HG02852 (cell line): ENCODE results near the gene RIMS3.

Experiments
- ATAC-seq: cut with Tn5 transposase; IDR thresholded peaks from one replicate; pipeline ENCODE4 v1.9.1; 2021; ENCODE audit warnings: mild to moderate bottlenecking, moderate library complexity; ENCODE audit not compliant: unreplicated experiment

The RIMS3 gene

DNA sequence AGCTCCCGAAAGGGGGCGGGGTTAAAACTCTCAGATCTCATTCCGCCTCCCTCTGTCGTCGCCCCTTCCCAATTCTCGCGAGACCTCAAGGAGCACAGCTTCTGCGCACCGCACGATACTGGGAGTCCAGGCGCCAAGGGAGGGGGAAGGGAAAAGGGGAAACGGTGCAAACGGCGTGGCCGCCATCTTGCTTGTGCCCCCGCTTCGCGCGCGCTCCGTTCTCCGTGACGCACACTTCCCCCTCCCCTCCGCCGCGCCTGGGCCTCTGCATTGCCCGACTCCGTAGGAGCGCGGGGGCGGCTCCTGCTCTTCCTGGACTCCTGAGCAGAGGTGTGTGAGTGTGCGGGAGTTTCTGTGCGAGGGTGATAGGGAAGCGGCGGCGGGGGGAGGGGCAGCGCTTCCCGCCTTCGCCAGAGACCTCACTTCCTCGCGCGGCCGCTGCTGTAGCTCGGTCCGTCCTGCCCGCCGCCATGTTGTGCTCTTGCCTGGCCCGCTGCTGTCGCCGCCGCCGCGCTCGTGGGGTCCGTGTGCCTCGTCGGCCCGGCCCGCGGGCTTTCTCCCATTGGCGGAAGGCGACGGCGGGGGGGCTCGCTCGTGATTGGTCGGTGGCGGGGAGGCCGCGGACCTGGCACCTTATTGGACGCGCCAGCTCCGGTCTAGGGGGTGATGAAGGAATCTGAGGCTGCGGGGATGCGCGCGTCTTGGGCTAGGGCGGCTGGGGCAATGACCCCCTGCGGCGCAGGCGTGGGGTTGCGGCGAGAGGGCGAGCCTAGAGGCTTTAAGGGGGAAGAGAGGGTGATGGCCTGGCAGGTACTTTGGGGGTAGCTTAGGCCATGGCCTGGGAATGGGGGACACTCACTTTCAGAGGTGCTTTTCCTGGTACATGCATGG is 26.3 kb upstream of the RIMS3 start, which contains the start of gene NFYC:
NFYC (plus strand) TSS at position 167 of the 891 bp plus-strand sequence. CDS start 47,140 bp downstream, outside the sequence.
- peak; percentile 76 for ATAC-seq

DNA sequence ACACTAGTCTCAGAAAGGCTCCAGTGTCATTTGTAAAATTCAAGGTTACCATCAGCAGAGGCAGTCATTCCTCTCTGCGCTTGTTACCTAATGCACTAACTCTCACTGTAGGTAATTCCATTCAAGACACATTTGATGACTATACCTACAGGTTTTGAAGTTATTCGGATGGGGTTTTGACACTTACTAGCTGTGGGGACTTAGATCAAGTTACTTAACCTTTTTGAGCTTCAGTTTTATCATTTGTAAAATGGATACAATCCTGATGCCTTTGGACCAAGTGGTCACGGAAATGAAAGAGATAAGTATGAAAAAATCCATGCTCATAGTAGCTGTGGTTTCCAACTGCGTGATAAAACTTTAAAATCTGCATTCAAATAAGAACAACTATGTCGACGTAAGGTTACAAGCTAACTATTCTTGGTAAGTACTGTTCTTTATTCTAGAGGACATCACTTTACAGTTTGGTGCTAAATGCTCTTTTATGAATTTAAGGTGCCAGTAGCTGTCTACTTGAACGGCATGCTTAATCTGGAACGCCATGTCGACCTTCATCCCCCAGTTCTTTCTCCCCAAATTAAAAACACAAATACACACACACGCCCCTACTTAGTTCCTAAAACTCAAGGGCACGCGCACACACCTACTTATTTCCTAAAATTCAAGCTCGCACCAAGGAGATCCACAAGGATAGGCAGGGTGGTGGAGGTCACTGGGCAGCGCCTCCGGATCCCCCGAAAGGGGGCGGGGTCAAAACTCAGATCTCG is 25.5 kb upstream of the RIMS3 start:
- no peak for ATAC-seq

DNA sequence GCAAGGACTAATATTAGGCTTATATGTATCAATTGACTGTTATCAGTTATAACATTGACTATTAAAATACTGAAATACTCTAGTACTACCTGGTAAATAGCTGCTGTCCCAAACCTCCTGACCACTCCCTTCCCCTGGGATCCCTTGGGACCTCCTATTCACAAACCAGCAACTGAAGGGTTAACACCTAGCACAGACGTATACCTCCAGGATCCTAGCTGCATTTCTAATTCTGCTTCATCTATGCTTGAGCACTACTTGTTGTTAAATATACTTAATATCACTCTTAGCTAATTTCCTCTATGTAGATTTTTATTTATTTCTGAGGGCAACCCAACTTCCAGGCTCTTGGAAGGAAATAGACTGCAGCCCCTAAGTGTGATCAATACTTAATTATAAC is 24.3 kb upstream of the RIMS3 start:
- no peak for ATAC-seq

DNA sequence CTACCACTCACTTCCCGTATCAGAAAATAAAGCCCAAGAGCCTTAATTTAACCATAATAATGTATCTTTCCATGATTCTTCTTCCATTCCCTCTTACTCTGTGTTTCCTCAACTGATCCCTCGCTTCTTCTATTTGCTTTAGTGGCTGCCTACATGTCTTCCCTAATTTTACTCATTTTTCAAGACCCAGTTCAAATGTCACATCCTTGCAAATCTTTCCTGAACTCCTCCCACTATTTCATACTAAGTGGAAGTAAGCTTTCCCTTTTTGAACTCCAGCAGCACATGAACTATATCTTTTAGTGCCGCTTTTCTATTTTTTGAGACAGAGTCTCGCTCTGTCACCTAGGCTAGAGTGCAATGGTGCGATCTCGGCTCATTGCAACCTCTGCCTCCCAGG is 22.2 kb upstream of the RIMS3 start:
- no peak for ATAC-seq

DNA sequence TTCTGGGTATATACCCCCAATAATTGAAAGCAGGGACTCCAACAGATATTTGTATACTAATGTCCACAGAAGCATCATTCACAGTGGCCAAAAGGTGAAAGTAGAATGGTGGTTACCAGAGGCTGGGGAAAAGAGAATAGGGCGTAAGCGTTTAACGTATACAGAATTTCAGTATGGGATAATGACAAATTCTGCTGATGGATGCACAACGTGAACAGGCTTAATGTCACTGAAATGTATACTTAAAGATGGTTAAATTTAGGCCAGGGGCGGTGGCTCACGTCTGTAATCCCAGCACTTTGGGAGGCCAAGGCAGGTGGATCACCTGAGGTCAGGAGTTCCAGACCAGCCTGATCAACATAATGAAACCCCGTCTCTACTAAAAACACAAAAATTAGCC is 21.6 kb upstream of the RIMS3 start:
- no peak for ATAC-seq

DNA sequence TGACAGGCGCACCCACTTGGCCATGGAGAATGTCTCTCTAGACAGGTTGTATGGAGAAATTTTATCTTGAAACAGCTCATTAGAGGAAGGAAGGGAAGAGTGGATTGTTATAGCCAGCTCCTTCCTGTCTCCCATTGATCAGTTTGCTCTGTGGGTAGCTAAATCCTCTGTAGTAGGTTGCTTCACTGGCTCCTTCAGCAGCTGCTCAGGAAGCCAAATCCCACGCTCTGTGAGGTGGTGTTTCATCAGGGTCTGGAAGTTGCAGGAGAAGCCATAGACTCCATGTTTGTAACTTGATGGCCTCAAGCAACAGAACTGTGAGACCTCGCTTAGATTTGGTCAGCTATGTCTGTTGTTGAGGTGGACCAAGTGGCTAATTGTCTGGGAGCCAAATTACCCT is 19.2 kb upstream of the RIMS3 start:
- no peak for ATAC-seq

DNA sequence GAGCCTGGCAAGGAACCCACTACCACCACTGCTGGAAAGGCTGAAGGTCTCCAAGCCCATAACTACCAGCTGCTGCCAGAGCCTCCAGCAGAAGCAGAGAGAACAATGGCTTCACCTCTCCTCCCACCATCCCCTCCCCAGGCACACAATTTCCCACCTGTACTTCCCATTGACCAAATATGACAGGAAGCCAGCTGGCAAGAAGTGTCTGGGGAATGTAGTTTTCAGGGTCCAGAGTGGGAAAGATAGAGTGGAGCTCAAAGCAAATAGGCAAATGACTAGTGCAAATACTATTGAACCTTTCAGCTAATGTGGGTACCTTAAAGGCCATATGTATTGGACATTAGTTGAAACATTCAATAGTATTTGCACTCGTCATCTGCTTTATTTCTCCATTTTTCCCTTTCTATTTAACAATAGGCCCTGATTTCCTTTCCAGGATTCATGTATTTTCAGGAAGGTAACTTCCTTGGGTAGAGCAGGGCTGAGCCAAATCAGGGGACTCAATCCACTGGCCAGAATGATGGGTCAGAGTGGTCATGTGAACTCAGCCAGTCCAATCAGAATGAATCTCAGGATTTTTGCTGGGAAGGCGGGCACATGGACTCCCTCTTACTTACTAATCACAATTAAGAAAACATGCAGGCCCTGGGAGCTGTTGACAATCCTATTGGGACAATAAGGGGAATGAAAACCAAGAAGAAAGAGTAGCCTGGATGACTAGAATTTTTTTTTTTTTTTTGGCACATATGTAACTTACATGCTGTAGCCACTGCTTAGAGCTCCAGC is 13.9 kb upstream of the RIMS3 start:
- no peak for ATAC-seq

DNA sequence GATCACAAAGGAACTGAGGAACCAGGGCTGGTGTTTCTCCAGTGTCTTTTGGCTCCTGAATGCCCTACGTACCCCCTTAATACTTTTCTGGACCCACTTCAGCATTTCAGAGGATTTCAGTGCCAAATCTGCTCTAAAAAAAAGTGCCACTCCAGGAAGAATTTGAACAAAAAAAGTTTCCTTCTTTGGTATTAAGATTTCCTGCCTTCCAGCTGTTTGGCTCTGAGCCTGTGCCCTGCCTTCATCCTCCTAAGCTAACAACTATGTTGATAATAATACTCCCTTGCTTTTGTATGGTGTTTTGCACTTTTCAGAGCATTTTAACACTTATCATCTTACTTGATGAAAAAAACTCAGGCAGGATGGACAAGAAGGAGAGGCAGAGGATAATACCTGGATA is 11.0 kb upstream of the RIMS3 start:
- no peak for ATAC-seq

DNA sequence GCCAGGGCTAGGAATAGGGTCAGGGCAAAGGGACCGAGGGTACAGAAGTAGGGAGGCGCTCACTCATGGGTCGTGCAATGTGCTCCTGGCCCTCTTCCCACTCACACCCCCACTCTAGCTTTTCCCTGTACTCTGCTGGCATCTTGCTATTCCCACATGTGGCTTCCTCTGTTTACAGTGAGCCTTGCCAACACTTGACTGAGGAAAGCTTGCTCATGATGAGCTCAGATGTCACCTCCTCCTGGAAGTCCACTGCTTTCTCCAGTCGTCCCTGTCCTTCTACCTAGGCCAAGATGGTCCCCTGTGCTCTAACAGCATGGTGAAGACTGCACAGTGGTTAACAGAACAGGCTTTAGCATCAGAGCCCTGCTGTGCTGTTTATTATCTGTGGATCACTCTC is 8.0 kb upstream of the RIMS3 start:
- ATAC-seq: no peak

DNA sequence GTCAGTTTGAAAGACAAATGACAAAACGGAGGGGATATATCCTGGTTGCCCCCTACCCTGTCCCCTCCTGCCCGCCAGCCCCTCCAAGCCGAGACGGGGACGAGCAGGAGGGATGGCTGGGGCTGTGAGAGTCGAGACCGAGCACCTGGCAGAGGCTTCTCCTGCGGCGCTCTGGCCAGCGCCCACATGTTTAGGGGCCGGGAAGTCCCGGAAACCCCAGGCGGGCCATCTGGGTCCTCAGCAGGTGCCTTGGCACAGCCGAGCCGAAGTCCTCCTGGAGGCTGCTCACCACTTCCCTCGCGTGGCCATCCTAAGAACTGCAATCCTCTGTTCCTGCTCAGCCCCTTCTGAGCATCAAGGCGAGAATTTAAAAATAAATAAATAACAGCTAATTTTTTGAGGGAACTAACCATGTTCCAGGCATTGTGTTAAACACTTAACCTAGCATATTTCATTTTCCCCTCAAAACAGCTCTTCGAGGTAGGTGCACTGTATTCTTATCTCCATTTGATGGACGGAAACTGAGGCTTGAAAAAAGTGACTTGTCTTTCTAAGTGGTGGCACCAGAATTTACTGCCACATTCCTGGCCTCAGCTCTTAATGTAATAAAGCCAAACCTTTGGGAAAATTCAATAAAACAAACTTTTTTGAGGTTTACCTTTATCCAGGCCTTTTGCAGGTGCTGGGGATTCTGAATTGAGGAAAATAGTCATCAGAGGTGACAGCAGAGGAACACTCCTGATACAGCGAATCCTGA is 3.5 kb upstream of the RIMS3 start:
- ATAC-seq: no peak

DNA sequence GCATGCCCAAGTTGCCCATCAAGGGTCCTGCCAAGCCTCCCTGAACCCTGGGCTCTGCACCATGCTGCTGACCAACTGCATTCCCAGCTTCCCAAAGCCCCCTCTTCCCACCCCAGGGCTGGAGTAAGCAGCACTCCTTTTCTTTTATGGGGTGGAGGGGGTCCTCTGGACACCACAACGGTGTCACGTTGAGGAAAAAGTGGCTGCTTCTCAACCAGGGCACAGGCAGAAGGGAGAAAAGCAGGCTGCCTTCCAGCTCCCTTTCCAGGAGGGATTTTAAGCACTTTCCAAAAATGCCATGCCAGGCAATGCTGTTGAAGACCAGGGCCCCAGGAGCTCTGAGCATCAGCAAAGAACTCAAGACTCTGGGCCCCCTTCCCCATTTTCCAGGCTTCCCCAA is 691 bp downstream of the RIMS3 start:
- no peak for ATAC-seq

DNA sequence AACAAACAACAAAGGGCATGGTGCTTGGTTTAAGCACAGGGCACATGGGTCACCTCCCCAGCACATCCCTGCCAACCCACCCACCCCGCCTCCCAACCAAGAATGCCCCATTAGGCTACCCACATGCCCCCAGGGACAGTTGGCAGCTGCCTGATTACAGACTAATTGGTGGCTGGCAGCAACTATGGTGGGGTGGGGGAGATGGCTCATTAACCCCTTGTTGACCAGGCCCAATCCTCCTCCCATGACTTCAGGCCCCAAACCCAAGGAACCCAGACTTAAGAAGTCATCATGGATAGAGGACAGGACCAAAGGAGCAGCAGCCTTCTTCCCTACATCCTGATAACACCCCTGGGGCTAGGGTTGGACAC is 1.3 kb downstream of the RIMS3 start:
- no peak for ATAC-seq

DNA sequence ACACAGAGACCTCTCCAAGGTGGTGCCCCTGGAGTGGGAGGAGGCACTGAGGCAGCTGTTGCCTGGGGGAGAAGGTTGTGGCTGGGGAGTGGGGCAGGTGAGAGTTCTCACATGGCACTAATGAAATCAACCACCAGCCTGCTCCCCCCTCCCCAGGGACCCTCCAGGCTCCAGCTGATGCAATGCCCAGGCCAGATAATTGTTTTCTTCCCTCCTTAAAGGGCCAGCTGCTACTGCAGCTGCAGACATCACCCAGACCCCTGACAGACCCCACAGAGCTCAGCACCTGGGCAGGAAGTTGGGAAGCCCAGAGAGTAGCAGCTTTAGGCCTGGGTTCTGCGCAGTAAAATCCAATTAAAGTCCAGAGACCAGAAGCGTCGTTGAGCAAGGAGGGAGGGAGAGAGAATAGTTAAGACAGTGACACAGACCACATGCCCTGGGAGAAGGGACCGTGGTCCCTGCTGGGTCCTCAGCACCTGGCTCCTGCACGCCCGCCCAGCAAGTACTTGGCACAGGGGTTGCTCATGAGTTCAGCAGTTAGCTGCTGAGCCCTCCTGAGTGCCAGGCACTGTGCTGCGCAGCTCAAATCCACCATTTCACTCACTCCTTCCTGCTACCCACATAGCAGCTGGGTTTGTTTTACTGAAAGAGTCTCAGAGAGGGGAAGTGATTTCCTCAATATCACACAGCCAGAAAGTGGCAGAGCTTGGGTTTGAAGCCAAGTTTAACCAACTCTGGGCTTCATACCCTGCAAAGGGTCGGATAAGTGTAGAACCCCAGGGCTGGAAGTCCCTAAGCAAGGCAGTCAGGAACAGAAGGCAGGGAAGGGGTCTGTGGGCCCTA is 1.9 kb downstream of the RIMS3 start:
- no peak for ATAC-seq

DNA sequence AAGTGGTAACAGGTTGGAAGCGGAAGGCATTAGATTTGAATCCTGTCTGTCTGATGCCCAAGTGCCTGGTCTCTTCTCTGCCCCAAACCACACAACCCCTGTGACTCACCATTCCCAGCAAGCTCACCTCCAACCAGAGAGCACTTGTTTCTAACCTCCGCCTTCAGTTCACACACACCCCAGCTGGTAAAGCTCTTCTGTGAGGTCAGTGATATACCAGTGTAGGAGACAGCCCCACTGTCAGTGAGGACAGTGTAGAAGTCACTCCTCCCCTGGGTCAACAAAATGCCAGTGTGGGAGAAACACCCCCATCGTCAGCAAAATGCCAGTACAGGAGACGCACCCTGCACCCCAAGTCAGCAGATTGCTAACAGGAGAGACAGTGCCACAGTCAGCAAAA is 2.6 kb downstream of the RIMS3 start:
- ATAC-seq: no peak

DNA sequence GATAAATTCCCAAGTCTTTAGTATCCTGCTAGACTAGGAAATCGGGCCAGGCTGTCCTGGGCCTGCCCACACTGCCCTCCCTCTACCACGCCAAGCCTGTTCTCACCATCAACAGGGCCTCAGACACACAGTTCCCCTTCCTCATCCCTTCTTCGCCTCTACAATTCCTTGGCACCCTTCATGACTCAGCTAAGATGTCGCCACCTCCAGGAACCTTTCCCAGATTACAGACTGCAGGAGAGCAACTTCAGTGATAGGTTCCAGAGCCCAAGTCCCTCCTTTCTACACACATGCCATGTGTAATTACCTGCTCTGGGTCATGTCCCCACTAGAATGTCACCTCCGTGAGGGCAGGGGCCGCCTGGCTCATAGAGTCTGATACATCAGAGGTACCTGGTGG is 3.3 kb downstream of the RIMS3 start:
- no peak for ATAC-seq

DNA sequence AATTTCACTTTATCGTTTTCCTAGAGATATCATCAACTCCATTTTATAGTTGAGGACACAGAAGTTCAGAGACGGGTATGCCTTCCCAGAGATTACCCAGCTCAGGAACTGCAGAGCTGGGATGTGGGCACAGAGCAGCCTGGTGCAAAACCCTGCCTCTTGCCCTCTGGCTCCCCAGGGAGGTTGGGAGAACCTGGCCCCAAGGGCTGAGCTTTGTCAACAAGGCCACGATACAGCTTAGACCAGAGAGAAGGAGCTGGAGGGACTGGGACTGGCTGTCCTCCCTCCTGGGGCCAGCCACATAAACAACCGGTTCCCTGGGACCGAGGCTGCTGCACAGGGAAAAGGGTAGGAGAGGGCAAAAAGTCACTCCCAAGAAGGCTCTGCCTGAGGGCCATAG is 3.8 kb downstream of the RIMS3 start:
- no peak for ATAC-seq

DNA sequence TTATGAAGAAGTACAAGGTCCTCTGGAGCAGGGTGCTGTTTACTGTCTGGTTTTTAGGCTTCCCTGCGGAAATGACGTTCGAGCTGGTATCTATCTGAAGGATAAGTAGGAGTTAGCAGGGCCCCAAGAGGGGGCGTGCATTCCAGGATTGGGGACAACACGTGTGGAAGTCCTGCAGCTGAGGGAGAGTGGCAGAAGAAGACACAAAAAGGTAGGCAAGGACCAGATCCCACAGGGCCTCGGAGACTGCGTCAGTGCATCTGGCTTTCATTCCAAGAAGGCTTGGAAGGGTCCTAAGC is 5.9 kb downstream of the RIMS3 start:
- no peak for ATAC-seq

DNA sequence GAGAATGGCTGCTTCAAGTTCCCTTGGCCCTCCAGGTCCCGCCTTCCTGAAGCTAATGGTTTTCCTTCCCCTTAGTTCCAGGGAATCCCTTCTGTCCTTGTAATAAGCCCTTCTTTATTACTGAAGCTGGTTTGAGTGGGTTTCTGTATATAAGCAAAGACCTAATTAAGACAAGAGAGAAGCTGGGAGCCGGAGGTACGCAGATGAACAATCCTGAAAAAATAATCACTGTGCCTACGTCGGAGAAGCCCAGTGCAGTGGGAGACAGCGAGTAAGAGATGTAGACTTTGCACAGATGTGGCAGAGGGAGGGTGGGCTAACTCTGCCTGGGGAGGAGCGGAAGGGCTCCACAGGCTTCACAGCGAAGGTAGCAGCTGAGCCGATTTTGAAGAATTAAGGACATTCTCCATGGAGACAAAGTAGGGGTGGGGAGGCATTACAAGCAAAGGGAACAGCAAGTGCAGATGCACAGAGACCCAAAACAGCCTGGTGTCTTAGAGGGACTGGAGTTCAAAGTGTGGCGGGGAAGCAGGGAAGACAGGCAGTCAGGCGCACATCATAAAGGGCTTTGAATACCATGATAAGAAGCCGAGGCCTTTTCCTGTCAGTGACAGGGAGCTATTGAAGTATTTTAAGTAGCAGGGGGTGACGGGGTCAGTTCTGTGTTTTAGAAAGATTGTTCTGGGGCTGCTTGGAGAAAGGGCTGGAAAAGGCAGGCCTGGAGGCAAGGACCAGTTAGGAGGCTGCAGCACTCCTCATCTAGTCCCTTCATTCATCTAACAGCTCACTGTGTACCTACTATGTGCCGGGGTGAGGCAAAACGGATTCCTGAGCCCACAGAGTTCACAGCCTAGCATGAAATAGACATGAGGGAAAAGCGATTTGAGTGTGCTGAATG is 6.5 kb downstream of the RIMS3 start:
- no peak for ATAC-seq

DNA sequence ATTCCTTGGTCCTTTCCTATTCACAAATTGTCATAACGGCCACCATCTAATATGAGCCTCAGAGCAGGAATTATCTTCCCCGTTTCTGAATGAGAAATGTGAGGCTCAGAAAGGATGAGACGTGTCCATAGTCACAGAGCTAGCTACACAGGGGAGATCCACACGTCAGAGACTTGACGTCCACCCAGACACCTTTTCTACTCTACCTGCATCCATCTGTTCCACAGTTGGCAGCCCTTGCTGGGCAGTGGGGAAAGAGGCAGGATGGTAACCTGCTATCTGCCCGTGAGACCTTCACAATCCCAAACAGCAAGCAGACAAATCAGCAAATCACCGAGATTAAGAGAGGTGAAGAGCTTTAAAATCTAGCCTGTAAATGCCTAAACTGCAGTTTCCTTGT is 8.4 kb downstream of the RIMS3 start:
- ATAC-seq: no peak
